MM.1S (cell line): ENCODE measurements around the gene GRIN3A.

ENCODE experiments used
- EZH2 ChIP-seq: fragments of 300-600 bp; sonication (generic); optimal IDR thresholded peaks from 2 replicates; pipeline ENCODE3; 2017; ENCODE audit warnings: low read depth, mild to moderate bottlenecking, antibody characterized with exemption, low read length, mixed read lengths
- EZH2phosphoT487 ChIP-seq: fragments of 300-600 bp; sonication (generic); IDR thresholded peaks from 2 replicates; pipeline ENCODE4 v1.6.1; 2018; ENCODE audit warnings: antibody characterized with exemption, low read length
- TF ChIP-seq, protein P1 (sequence below): fragments of 300-600 bp; sonication (generic); IDR thresholded peaks from 2 replicates; pipeline ENCODE4 v1.5.1; 2016; ENCODE audit warnings: antibody characterized with exemption, low read length, mixed read lengths

GRCh38 chr9:101540069-101540468 lies 198.4 kb downstream of the GRIN3A start:
- TF ChIP-seq, protein P1, sequence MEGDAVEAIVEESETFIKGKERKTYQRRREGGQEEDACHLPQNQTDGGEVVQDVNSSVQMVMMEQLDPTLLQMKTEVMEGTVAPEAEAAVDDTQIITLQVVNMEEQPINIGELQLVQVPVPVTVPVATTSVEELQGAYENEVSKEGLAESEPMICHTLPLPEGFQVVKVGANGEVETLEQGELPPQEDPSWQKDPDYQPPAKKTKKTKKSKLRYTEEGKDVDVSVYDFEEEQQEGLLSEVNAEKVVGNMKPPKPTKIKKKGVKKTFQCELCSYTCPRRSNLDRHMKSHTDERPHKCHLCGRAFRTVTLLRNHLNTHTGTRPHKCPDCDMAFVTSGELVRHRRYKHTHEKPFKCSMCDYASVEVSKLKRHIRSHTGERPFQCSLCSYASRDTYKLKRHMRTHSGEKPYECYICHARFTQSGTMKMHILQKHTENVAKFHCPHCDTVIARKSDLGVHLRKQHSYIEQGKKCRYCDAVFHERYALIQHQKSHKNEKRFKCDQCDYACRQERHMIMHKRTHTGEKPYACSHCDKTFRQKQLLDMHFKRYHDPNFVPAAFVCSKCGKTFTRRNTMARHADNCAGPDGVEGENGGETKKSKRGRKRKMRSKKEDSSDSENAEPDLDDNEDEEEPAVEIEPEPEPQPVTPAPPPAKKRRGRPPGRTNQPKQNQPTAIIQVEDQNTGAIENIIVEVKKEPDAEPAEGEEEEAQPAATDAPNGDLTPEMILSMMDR, result no peak
- TF ChIP-seq EZH2phosphoT487 (no peak), EZH2 (no peak)
